Stomach smooth muscle (tissue), 2 donors: ENCODE measurements around the gene ATG7.
"Not testable (repeated sequence)": the region's sequence is repeated elsewhere in the genome, so short reads cannot be mapped to it uniquely, and the experiment has no call there.

ENCODE experiments used
- H3K27ac ChIP-seq: one replicate; pipeline ENCODE4 v1.7.0; 2013; ENCODE audit warnings: mild to moderate bottlenecking, low read length, inconsistent platforms
- H3K27me3 ChIP-seq, 2 donors: one replicate each; pipeline ENCODE4 v1.7.0; 2013; ENCODE audit warnings: low read length in 2 of 2; ENCODE audit not compliant: insufficient read depth in 2 of 2, control insufficient read depth in 1 of 2
- H3K36me3 ChIP-seq, 2 donors: one replicate each; pipeline ENCODE4 v1.7.0; 2013; ENCODE audit warnings: low read length in 2 of 2; ENCODE audit not compliant: control insufficient read depth in 2 of 2, insufficient read depth in 2 of 2
- H3K4me1 ChIP-seq: one replicate; pipeline ENCODE4 v1.7.0; 2013; ENCODE audit warnings: low read length; ENCODE audit not compliant: control insufficient read depth, insufficient read depth
- H3K4me3 ChIP-seq, 2 donors: one replicate each; pipeline ENCODE4 v1.7.0; 2013; ENCODE audit warnings: low read length in 2 of 2
- H3K9ac ChIP-seq, 2 donors: one replicate each; pipeline ENCODE4 v1.7.0; 2013; ENCODE audit warnings: low read length in 2 of 2, mild to moderate bottlenecking in 1 of 2
- H3K9me3 ChIP-seq, 2 donors: one replicate each; pipeline ENCODE4 v1.7.0; 2013; ENCODE audit warnings: low read length in 2 of 2; ENCODE audit not compliant: control insufficient read depth in 2 of 2
- donor health status: healthy.
- donor health status: Pancreatic carcinoma.

Gene ATG7

GRCh38 chr3:11462673-11463072 is 190.5 kb downstream of the ATG7 start:
- H3K9ac ChIP-seq, H3K27me3 ChIP-seq, H3K4me3 ChIP-seq, H3K9me3 ChIP-seq, H3K36me3 ChIP-seq, H3K27ac ChIP-seq: not testable (repeated sequence)
- peaks cover 32% of the 10 kb centered on the region for H3K4me1 ChIP-seq

GRCh38 chr3:11463591-11463990 is 191.4 kb downstream of the ATG7 start:
- Histone ChIP-seq H3K9ac (no peak overlapping the region), H3K4me3 (no peak overlapping the region), H3K36me3 (peaks cover 2 to 4% of the 10 kb centered on the region in 2 donors), H3K9me3 (no peaks in the 10 kb centered on the region), H3K27me3 (no peaks in the 10 kb centered on the region), H3K4me1 (peaks cover 32% of the 10 kb centered on the region), H3K27ac (no peak overlapping the region)

GRCh38 chr3:11464356-11464755 is 192.2 kb downstream of the ATG7 start:
- peak overlapping the region in 1 of 2 donors; percentile 21 for H3K9ac ChIP-seq
- H3K9me3 ChIP-seq: no peaks in the 10 kb centered on the region
- H3K4me3 ChIP-seq: no peak overlapping the region
- H3K4me1 ChIP-seq: peaks cover 32% of the 10 kb centered on the region
- H3K27ac ChIP-seq: peak overlapping the region; percentile 73
- H3K27me3 ChIP-seq: no peaks in the 10 kb centered on the region
- peaks cover 2 to 5% of the 10 kb centered on the region in 2 donors for H3K36me3 ChIP-seq

GRCh38 chr3:11465744-11466616 is 193.8 kb downstream of the ATG7 start:
- peaks cover 2 to 5% of the 10 kb centered on the region in 2 donors for H3K36me3 ChIP-seq
- no peaks in the 10 kb centered on the region for H3K27me3 ChIP-seq
- H3K9me3 ChIP-seq: no peaks in the 10 kb centered on the region
- H3K27ac ChIP-seq: peak overlapping the region; percentile 73
- H3K4me1 ChIP-seq: peaks cover 32% of the 10 kb centered on the region
- peak overlapping the region in 1 of 2 donors; percentile 47 for H3K4me3 ChIP-seq
- peak overlapping the region; percentile 5 to 49 for H3K9ac ChIP-seq

GRCh38 chr3:11467875-11468274 is 195.7 kb downstream of the ATG7 start:
- no peaks in the 10 kb centered on the region for H3K27me3 ChIP-seq
- no peak overlapping the region for H3K9ac ChIP-seq
- H3K27ac ChIP-seq: no peak overlapping the region
- peaks cover 32% of the 10 kb centered on the region for H3K4me1 ChIP-seq
- H3K4me3 ChIP-seq: no peak overlapping the region
- H3K9me3 ChIP-seq: no peaks in the 10 kb centered on the region
- peaks cover 2 to 5% of the 10 kb centered on the region in 2 donors for H3K36me3 ChIP-seq

GRCh38 chr3:11470031-11470853 is 198.0 kb downstream of the ATG7 start:
- peaks cover 2 to 5% of the 10 kb centered on the region in 2 donors for H3K36me3 ChIP-seq
- no peaks in the 10 kb centered on the region for H3K27me3 ChIP-seq
- no peaks in the 10 kb centered on the region for H3K9me3 ChIP-seq
- no peak overlapping the region for H3K27ac ChIP-seq
- H3K4me1 ChIP-seq: peaks cover 17% of the 10 kb centered on the region
- H3K4me3 ChIP-seq: no peak overlapping the region
- H3K9ac ChIP-seq: no peak overlapping the region

- Histone ChIP-seq H3K27ac (no peak overlapping the region), H3K9ac (no peak overlapping the region), H3K4me3 (no peak overlapping the region), H3K27me3 (no peaks in the 10 kb centered on the region), H3K9me3 (no peaks in the 10 kb centered on the region), H3K4me1 (peaks cover 7% of the 10 kb centered on the region), H3K36me3 (no peaks in the 10 kb centered on the region)
These were observed 203.1 kb downstream of the ATG7 start for GRCh38 chr3:11475324-11475723.

GRCh38 chr3:11476735-11477144 is 204.5 kb downstream of the ATG7 start:
- no peaks in the 10 kb centered on the region for H3K27me3 ChIP-seq
- H3K4me1 ChIP-seq: peaks cover 21% of the 10 kb centered on the region
- no peaks in the 10 kb centered on the region for H3K9me3 ChIP-seq
- H3K9ac ChIP-seq: peak overlapping the region in 1 of 2 donors; percentile 54
- H3K36me3 ChIP-seq: no peaks in the 10 kb centered on the region
- H3K27ac ChIP-seq: no peak overlapping the region
- H3K4me3 ChIP-seq: peak overlapping the region; percentile 31 to 38

GRCh38 chr3:11477407-11477911 is 205.3 kb downstream of the ATG7 start:
- peak overlapping the region; percentile 29 to 54 for H3K9ac ChIP-seq
- no peaks in the 10 kb centered on the region for H3K27me3 ChIP-seq
- no peaks in the 10 kb centered on the region for H3K9me3 ChIP-seq
- peak overlapping the region; percentile 64 for H3K27ac ChIP-seq
- H3K4me1 ChIP-seq: peaks cover 28% of the 10 kb centered on the region
- H3K4me3 ChIP-seq: peak overlapping the region; percentile 23 to 38
- no peaks in the 10 kb centered on the region for H3K36me3 ChIP-seq

- Histone ChIP-seq H3K27me3 (no peaks in the 10 kb centered on the region), H3K27ac (peak overlapping the region; percentile 64), H3K9ac (peak overlapping the region; percentile 12 to 29), H3K4me3 (no peak overlapping the region), H3K9me3 (no peaks in the 10 kb centered on the region), H3K4me1 (peaks cover 28% of the 10 kb centered on the region), H3K36me3 (no peaks in the 10 kb centered on the region)
These were observed 206.0 kb downstream of the ATG7 start for GRCh38 chr3:11478167-11478566.
